ENCODE data around the gene HOXB7. TPM values are rescaled to one million over a fixed set of nuclear protein-coding genes. Genes with fewer than 3 reads are reported as not detected.

Gene HOXB7
- total RNA-seq, 4 donors from 2014 or later = 0.38 to 0.64 TPM; not detected in 2

DNA sequence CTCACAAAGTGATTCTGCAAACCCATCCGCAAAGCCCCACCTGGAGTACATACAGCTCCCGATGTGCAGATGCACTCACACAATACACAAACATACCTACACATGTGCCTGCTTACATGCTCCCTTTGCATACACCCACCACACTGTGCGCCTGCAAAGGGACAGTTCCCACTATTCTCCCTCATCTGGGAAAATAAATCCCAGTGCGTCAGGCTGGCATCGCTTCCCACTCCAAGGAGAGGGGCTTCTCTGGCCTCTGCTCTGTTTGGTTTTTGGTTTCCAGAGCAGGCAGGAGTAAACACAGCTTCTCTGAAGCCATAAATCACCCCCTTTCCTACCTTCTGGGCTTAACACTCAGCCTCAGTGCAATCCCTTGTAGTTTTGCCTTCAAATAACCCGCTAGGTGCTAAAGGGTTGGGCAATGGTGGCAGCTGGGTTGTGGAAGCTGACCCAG is 47.4 kb downstream of the HOXB7 start:
- WGBS, 2 donors = 38 to 55% methylated on average over 5 of the region's 6 CpGs
- Histone ChIP-seq H3K4me1 (peaks cover 17 to 98% (median 84%) of the 10 kb centered on the region in 3 donors), H3K4me3 (peak overlapping the region; percentile 33 to 71 (median 46)), H3K36me3 (no peaks in the 10 kb centered on the region), H3K9me3 (no peaks in the 10 kb centered on the region), H3K27ac (peak overlapping the region; percentile 89 to 92 (median 91)), H3K27me3 (peaks cover 0 to 76% (median 0%) of the 10 kb centered on the region in 4 donors)
- intact Hi-C loops (cut with DNase I) = no loop called here
- no peak for DNase-seq
- TF ChIP-seq, protein P1, sequence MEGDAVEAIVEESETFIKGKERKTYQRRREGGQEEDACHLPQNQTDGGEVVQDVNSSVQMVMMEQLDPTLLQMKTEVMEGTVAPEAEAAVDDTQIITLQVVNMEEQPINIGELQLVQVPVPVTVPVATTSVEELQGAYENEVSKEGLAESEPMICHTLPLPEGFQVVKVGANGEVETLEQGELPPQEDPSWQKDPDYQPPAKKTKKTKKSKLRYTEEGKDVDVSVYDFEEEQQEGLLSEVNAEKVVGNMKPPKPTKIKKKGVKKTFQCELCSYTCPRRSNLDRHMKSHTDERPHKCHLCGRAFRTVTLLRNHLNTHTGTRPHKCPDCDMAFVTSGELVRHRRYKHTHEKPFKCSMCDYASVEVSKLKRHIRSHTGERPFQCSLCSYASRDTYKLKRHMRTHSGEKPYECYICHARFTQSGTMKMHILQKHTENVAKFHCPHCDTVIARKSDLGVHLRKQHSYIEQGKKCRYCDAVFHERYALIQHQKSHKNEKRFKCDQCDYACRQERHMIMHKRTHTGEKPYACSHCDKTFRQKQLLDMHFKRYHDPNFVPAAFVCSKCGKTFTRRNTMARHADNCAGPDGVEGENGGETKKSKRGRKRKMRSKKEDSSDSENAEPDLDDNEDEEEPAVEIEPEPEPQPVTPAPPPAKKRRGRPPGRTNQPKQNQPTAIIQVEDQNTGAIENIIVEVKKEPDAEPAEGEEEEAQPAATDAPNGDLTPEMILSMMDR (IDR thresholded peaks at IDR 0.05) = no peak
- no peak for TF ChIP-seq POLR2A (IDR thresholded peaks at IDR 0.05)

DNA sequence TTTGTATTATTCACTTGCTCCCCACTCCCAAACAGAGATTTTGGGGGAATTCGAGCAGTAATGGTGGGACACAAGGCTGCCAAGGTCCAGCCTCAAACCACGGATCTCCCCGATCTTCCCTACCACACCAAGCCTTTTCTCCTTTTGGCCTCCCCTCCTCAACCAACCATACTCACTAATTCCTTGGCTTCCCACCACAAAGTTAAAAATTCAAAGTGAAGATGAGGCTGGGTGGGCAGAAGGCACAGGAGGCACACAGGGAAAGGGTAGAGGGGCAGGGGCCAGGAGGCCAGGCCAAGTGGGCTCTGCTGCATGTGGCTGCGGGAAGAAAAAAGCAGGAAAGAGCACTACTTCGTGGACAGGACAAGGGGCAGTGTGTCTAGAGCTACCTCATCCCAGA is 47.9 kb downstream of the HOXB7 start:
- peak overlapping the region in 3 of 4 donors; percentile 1 to 71 (median 55) for H3K4me3 ChIP-seq

DNA sequence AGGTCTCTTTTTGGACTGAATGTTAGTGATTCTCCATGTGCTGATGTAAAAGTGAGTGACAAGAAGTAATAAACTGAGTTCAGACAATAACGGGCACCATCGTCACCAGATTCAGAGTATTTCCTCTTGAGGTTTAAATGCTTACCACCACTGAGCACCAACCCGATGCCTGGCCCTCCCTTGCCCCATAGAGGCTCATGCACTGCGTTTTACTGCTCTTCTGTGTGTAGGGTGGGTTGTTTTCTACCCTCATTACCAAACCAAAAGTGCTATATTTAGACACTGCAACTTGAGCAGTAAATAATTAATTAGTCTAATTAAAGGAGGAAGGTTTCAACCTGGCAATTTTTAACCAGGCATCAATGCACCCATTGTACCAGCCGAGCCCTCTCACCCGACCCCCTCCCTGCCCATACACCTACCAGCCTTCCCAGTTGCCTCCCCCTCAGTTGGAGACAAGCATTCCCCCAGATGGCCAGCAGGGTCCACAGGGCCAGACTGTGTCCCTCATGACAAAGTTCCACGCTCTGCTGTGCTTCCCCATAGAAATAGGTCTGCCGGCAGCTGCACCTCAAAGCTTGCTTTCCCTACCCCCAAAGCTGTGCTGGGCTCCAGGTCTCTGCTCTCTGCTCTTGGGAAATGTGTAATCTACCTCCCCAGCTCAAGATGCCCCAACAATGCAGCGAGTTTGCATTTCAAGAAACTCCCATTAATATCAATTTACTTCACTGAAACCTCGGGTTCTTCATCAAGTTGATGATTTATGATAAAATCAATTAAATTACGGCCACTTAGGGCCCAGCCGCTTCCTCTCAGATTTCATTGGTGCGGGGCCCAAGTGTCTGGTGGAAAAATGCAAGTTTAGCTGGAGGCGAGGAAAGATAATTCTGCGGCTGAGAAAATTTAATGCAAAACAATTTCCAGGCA is 48.7 kb downstream of the HOXB7 start:
- WGBS, 2 donors = 57 to 66% methylated on average over 14 to 15 of the region's 15 CpGs
- peaks cover 22 to 100% (median 87%) of the 10 kb centered on the region in 3 donors for H3K4me1 ChIP-seq
- TF ChIP-seq, protein P1 (IDR thresholded peaks at IDR 0.05) = peak in 2 of 6 experiments; percentile 13 to 22
- TF ChIP-seq POLR2A (IDR thresholded peaks at IDR 0.05) = no peak
- intact Hi-C loops (cut with DNase I) = no loop called here
- no peaks in the 10 kb centered on the region for H3K9me3 ChIP-seq
- H3K27me3 ChIP-seq = peaks cover 0 to 76% (median 0%) of the 10 kb centered on the region in 4 donors
- no peak for DNase-seq
- no peaks in the 10 kb centered on the region for H3K36me3 ChIP-seq
- peak overlapping the region; percentile 89 to 92 (median 91) for H3K27ac ChIP-seq
- H3K4me3 ChIP-seq = peak overlapping the region in 2 of 4 donors; percentile 55 to 71

More for the DNA sequence above, 47.9 kb downstream of the HOXB7 start:
- Histone ChIP-seq H3K27me3 (peaks cover 0 to 76% (median 0%) of the 10 kb centered on the region in 4 donors), H3K36me3 (no peaks in the 10 kb centered on the region), H3K27ac (peak overlapping the region; percentile 89 to 92 (median 91)), H3K4me1 (peaks cover 17 to 100% (median 87%) of the 10 kb centered on the region in 3 donors), H3K9me3 (no peaks in the 10 kb centered on the region)
- WGBS, 2 donors = 42 to 47% methylated on average over 5 of the region's 5 CpGs
- DNase-seq = no peak
- intact Hi-C loops (cut with DNase I) = no loop called here
- no peak for TF ChIP-seq POLR2A (IDR thresholded peaks at IDR 0.05)
- TF ChIP-seq, protein P1 (IDR thresholded peaks at IDR 0.05) = no peak

DNA sequence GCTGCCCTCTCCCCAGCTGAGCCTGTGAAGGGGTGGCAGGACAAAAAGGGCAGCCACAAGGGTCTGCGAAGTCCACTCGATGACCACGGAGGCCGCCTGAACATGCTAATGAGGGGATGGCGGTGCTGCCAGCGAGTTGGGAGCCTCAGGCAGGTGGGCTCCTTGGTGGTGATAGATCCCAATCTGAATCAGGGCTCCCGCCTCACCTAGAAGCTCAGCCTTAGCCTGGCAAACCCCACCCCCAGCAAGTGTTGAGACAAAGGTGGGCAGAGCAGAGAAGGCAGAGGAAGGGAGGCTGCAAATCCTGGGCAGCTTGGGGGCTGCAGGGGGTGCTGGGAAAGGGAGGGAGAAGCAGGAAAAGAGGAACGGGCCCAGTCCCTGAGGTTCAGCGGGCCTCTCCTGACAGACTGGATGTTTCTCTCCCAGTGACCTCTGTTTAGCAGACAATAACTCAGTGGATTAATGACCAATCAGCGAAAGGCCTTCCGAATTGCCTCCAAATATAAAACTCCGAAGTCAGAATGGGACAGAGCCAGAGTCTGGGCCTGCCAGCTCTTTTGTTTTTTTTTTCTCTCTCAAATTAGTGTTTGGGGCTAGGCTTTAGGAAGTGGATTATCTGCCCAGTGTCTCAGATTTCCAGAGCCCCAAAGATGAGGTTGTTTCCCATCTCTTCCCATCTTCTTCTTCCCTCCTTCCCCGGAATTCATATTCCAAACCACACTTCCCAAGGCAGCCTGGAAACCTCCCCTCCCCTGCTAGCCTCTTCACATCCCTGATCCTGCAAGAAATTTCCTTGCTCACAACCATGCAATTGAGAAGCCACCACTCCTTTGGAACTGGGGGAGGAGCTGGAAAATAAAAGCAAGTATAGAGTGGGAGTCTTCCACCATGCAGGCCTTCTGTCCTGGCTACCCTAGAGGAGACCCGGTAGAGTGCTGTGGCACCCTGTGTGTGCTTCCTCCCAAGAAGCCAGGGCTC is 50.7 kb downstream of the HOXB7 start:
- WGBS, 2 donors = 46 to 49% methylated on average over 11 to 13 of the region's 14 CpGs
- H3K27me3 ChIP-seq = peaks cover 0 to 72% (median 0%) of the 10 kb centered on the region in 4 donors
- H3K36me3 ChIP-seq = no peaks in the 10 kb centered on the region
- H3K27ac ChIP-seq = peak overlapping the region; percentile 89 to 95 (median 92)
- TF ChIP-seq POLR2A (IDR thresholded peaks at IDR 0.05) = peak in 1 of 4 donors; percentile 36
- TF ChIP-seq, protein P1 (IDR thresholded peaks at IDR 0.05) = no peak
- intact Hi-C loops (cut with DNase I) = no loop called here
- peak overlapping the region in 2 of 4 donors; percentile 50 to 54 for H3K4me3 ChIP-seq
- no peak for DNase-seq
- peaks cover 36 to 100% (median 85%) of the 10 kb centered on the region in 3 donors for H3K4me1 ChIP-seq
- H3K9me3 ChIP-seq = no peaks in the 10 kb centered on the region
